Measurements from ENCODE around the gene ZC2HC1C. TPM values are rescaled to one million over a fixed set of nuclear protein-coding genes. Genes with fewer than 3 reads are reported as not detected.

ZC2HC1C gene
- polyA plus RNA-seq, 2 of the 4 experiments (the other 2 are of a cell fraction) = 2.7 to 3.9 TPM

GRCh38 chr14:75126679-75127473 lies 57.4 kb downstream of the ZC2HC1C start, which contains the start of gene NEK9 (continued):
- TF ChIP-seq ELK1 (IDR thresholded peaks at IDR 0.05; ENCODE audit: low read depth, low read length) (no peak), NR3C1 (IDR thresholded peaks at IDR 0.05) (no peak), CHD2 (IDR thresholded peaks at IDR 0.05; ENCODE audit: low read length, partially characterized antibody) (no peak), HMGXB4 (CRISPR knock-in tag; IDR thresholded peaks at IDR 0.05; ENCODE audit: borderline replicate concordance) (no peak; the same call in 1 of the 2 replicates), EHMT2 (IDR thresholded peaks at IDR 0.05; ENCODE audit: low read depth) (no peak), JUN (IDR thresholded peaks at IDR 0.05) (peak; percentile 87 to 96; a peak in 4 of 5 replicates), KDM5A (IDR thresholded peaks at IDR 0.05) (peak; percentile 50; the same call in 1 of the 2 replicates), MAX (IDR thresholded peaks at IDR 0.05) (peak; percentile 87), KDM1A (IDR thresholded peaks at IDR 0.05; ENCODE audit: low read depth) (no peak), PBX3 (IDR thresholded peaks at IDR 0.05) (peak; percentile 59; the same call in 1 of the 2 replicates), NPAS2 (CRISPR knock-in tag; IDR thresholded peaks at IDR 0.05; ENCODE audit: borderline replicate concordance) (no peak), ESRRA (IDR thresholded peaks at IDR 0.05; ENCODE audit: borderline replicate concordance, low read length) (no peak), HEYL (CRISPR knock-in tag; IDR thresholded peaks at IDR 0.05) (no peak), CBX8 (IDR thresholded peaks at IDR 0.05) (no peak), CTCF (IDR thresholded peaks at IDR 0.05) (no peak), PHF8 (IDR thresholded peaks at IDR 0.05; ENCODE audit: borderline replicate concordance, low read depth) (peak; percentile 91), FOSL2 (IDR thresholded peaks at IDR 0.05) (no peak), FOSL2 (CRISPR knock-in tag; IDR thresholded peaks at IDR 0.05) (no peak), JUNB (IDR thresholded peaks at IDR 0.05) (no peak), MYC (IDR thresholded peaks at IDR 0.05; ENCODE audit: borderline replicate concordance, low read length) (no peak), FOSB (CRISPR knock-in tag; IDR thresholded peaks at IDR 0.05) (peak; percentile 41; the same call in 1 of the 2 replicates), ATOH8 (CRISPR knock-in tag; IDR thresholded peaks at IDR 0.05; ENCODE audit: low read depth) (no peak), CBX2 (IDR thresholded peaks at IDR 0.05; ENCODE audit: borderline replicate concordance, low read depth) (no peak), TFCP2L1 (CRISPR knock-in tag; IDR thresholded peaks at IDR 0.05) (0 out of 2 replicates have a peak, but pooled peaks have one; percentile 24), SREBF2 (IDR thresholded peaks at IDR 0.05) (no peak), POLR2AphosphoS2 (conservative IDR thresholded peaks at IDR 0.05; ENCODE audit: low read length) (no peak), HOXA7 (CRISPR knock-in tag; IDR thresholded peaks at IDR 0.05) (peak; percentile 75; the same call in 1 of the 2 replicates), EP300 (IDR thresholded peaks at IDR 0.05) (no peak), MAFK (IDR thresholded peaks at IDR 0.05; ENCODE audit: partially characterized antibody) (no peak), ZFP36 (IDR thresholded peaks at IDR 0.05; ENCODE audit: borderline replicate concordance, partially characterized antibody) (no peak), HOXB5 (CRISPR knock-in tag; IDR thresholded peaks at IDR 0.05) (peak; percentile 72), RARB (CRISPR knock-in tag; IDR thresholded peaks at IDR 0.05) (peak; percentile 81; the same call in 1 of the 2 replicates), HES2 (IDR thresholded peaks at IDR 0.05) (no peak), ZNF302 (CRISPR knock-in tag; IDR thresholded peaks at IDR 0.05) (no peak), EHF (CRISPR knock-in tag; IDR thresholded peaks at IDR 0.05) (peak; percentile 53; the same call in 1 of the 2 replicates), HOXB13 (CRISPR knock-in tag; IDR thresholded peaks at IDR 0.05; ENCODE audit: low read depth) (no peak; the same call in 1 of the 2 replicates), CEBPB (IDR thresholded peaks at IDR 0.05) (no peak)
